Measurements from ENCODE around the gene DAPK2. TPM values are rescaled to one million over a fixed set of nuclear protein-coding genes. Genes with fewer than 3 reads are reported as not detected.
A peak's percentile ranks its signal among the peaks of the same experiment; 100 is the strongest.

DAPK2 gene
- total RNA-seq, 3 donors from 2014 or later = 32.0 to 82.0 (median 35.5) TPM

DNA sequence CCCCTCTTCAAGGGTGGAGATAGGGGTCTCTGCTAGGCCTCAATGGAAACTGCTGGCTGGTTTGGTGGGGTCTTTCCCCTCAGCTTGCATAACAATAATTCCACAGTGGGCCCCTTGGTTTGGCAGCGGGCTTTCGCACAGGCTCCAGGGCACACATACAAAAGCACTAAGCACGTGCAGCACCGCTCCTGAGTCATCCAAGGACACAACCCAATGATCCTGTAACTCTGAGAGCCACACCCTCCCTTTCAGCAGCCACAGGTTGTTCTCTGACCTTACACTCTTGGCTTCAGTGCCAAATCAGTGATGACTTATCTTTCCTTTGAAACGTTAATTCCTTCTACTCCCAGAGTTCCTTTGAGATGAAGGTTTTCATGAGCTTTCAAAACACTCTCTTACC, 41.7 kb downstream of the DAPK2 start:
- peak; percentile 88 for ATAC-seq

DNA sequence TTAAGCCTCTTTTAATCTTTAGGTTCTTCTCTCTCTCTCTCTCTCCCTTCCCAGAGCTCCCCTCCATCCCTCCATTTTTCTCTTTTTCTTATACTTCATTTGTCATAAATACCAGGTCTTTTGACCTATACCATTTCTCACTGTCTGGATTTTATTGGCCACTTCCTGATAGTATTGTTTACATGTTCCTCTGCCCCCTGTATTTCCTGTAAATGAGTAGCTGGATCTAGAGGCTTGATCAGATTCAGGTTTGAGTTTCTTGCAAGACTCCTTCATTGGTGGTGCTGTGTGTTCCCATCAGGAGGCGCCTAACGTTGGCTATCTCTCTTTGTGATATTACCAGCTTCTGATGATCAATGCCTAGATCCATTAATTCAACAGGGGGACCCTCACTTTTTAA, 42.2 kb downstream of the DAPK2 start:
- intact Hi-C loops (cut with DNase I, micrococcal nuclease) = no loop called here
- ATAC-seq = peak; percentile 54

More for the DNA sequence above, 41.7 kb downstream of the DAPK2 start:
- Histone ChIP-seq H3K9me3 (no peaks in the 10 kb centered on the region), H3K36me3 (ENCODE audit: low read depth) (no peaks in the 10 kb centered on the region), H3K4me1 (ENCODE audit: low read depth) (peaks cover 39% of the 10 kb centered on the region), H3K4me3 (no peak overlapping the region)
- TF ChIP-seq, protein P1, sequence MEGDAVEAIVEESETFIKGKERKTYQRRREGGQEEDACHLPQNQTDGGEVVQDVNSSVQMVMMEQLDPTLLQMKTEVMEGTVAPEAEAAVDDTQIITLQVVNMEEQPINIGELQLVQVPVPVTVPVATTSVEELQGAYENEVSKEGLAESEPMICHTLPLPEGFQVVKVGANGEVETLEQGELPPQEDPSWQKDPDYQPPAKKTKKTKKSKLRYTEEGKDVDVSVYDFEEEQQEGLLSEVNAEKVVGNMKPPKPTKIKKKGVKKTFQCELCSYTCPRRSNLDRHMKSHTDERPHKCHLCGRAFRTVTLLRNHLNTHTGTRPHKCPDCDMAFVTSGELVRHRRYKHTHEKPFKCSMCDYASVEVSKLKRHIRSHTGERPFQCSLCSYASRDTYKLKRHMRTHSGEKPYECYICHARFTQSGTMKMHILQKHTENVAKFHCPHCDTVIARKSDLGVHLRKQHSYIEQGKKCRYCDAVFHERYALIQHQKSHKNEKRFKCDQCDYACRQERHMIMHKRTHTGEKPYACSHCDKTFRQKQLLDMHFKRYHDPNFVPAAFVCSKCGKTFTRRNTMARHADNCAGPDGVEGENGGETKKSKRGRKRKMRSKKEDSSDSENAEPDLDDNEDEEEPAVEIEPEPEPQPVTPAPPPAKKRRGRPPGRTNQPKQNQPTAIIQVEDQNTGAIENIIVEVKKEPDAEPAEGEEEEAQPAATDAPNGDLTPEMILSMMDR (IDR thresholded peaks at IDR 0.05) = no peak
- intact Hi-C loops (cut with DNase I, micrococcal nuclease) = no loop called here
- peak; percentile 72 to 86 (median 81) for DNase-seq

DNA sequence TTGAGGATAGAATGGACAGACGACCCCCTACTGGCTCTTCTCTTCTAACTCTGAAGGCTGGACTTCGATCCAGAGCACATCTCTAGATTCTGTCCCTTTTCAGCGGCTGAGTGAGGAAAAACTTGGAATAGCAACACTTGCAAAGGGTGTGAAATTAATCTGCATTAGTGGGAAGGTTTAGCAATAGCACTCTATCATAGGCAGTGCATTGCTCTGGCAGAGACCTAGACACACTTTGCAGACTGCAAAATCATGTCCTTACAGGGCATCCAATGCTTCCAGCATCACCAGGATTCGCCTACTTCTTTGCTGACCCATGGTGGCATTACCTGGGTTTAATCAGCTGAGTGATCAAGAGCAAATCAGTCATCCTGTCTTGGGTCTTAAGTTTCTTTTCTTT, 43.1 kb downstream of the DAPK2 start:
- TF ChIP-seq, protein P1 (IDR thresholded peaks at IDR 0.05) = no peak
- Histone ChIP-seq H3K4me1 (ENCODE audit: low read depth) (peaks cover 36% of the 10 kb centered on the region), H3K36me3 (ENCODE audit: low read depth) (no peaks in the 10 kb centered on the region), H3K9me3 (no peaks in the 10 kb centered on the region), H3K4me3 (no peak overlapping the region)
- DNase-seq (no peak), ATAC-seq (no peak)
- intact Hi-C loops (cut with DNase I, micrococcal nuclease) = no loop called here

More for the DNA sequence above, 42.2 kb downstream of the DAPK2 start:
- Histone ChIP-seq H3K4me1 (ENCODE audit: low read depth) (peaks cover 38% of the 10 kb centered on the region), H3K4me3 (no peak overlapping the region), H3K36me3 (ENCODE audit: low read depth) (no peaks in the 10 kb centered on the region), H3K9me3 (no peaks in the 10 kb centered on the region)
- DNase-seq = no peak
- TF ChIP-seq, protein P1 (IDR thresholded peaks at IDR 0.05) = no peak

DNA sequence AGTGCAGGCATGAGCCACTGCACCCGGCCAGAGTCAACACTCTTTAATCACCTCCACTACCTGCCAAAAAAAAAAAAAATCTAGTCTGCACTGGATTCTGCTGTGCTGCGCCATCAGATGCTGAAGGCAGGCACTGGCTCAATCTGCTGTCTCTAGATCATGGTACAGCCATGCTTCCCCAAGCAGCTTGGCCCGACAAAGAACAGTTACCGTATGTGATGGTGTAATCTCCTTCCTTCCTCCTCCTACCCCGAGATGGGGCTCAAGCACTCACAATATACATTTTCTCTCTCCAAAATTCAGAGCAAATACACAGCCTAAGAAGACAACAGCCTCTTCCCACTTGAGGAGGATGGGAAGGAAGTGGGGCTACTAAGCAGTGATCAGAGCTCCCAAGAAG, 45.1 kb downstream of the DAPK2 start:
- Histone ChIP-seq H3K9me3 (no peaks in the 10 kb centered on the region), H3K36me3 (ENCODE audit: low read depth) (no peaks in the 10 kb centered on the region), H3K4me3 (no peak overlapping the region), H3K4me1 (ENCODE audit: low read depth) (peaks cover 33% of the 10 kb centered on the region)
- ATAC-seq (no peak), DNase-seq (no peak)
- TF ChIP-seq, protein P1 (IDR thresholded peaks at IDR 0.05) = no peak
- intact Hi-C loops (cut with DNase I, micrococcal nuclease) = no loop called here

DNA sequence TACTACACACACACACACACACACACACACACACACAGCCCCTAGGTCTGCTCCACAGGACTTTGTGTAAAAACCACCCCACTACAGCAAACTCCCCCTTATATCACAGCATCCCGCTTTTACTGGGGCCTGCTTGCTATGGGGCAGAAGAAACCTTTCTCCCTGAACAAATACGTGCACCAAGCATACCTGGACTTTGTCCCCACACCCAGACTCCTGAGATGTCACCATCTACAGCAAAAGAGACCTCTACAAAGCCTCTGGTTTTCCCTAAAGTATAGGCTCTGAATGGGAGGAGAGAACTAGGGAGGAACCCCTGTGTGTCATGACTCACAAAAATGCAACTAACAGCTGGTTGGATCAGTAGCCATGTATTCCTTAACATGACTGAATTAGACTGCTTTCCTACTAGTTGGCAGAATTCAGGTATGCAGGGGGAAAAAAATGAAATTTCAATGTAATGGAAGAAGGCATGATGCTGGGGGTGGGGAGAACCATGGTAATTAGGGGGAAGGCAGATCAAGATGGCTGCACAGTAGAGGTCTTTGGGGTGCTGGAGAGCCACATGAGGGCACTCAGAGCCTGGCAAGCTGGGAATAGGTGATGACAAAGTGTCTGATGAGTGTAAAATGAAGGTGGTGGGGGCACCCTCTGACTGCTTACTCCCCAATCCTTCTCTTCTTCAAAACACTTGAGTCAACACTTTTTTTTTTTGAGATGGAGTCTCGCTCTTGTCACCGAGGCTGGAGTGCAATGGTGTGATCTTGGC, 45.9 kb downstream of the DAPK2 start:
- DNase-seq (no peak), ATAC-seq (peak; percentile 4)
- no peaks in the 10 kb centered on the region for H3K9me3 ChIP-seq
- peaks cover 29% of the 10 kb centered on the region for H3K4me1 ChIP-seq (ENCODE audit: low read depth)
- intact Hi-C loops (cut with DNase I, micrococcal nuclease) = no loop called here
- H3K4me3 ChIP-seq = no peak overlapping the region
- H3K36me3 ChIP-seq (ENCODE audit: low read depth) = no peaks in the 10 kb centered on the region
- TF ChIP-seq, protein P1 (IDR thresholded peaks at IDR 0.05) = no peak

Data from mucosa of descending colon (tissue), 3 donors.